Raji (cell line): ENCODE measurements around the gene CDCP2.

Source experiments
- POLR2A ChIP-seq: IDR thresholded peaks from 2 replicates; pipeline ENCODE4 v1.6.1; 2011; ENCODE audit warnings: low read depth, low read length, control low read depth; ENCODE audit not compliant: insufficient read depth

The CDCP2 gene

GRCh38 chr1:54095546-54096226, 57.1 kb downstream of the CDCP2 start:
- no peak for TF ChIP-seq POLR2A

DNA sequence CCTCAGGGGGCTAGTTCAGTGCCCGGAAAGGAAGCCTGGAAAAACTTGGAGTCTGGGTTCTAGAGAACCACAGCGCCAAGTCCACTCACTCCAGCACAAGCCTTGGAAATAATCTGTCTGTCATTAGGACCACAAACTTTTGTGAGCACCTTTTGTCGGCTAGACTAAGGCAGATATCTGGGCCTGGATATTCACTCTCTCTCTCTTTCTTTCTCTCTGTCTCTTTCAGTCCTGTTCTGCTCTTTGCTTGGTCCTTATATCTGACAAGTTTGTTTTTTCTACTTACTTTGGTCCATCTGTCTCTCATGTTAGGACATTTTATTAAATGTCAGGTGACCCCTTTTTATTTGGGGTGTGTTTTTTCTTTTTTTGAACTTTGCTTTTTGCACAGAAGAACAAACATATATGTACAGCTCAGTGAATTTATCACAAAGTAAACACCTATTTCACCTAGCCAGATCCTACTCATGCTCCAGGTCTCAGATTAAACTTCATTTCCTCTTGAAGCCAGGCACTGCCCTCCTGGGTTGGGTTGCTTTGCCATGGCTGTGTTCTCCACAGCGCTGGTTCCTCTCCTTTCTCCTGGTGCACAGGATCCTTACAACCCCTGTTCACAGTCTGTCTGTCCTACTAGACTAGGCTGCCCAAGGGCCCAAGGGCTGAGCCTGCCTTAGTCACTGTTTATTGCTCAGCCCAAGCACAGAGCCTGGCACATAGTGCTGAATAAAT, 58.6 kb downstream of the CDCP2 start:
- no peak for TF ChIP-seq POLR2A

- TF ChIP-seq POLR2A, result no peak
Measured at GRCh38 chr1:54091666-54092065, 61.1 kb downstream of the CDCP2 start.

DNA sequence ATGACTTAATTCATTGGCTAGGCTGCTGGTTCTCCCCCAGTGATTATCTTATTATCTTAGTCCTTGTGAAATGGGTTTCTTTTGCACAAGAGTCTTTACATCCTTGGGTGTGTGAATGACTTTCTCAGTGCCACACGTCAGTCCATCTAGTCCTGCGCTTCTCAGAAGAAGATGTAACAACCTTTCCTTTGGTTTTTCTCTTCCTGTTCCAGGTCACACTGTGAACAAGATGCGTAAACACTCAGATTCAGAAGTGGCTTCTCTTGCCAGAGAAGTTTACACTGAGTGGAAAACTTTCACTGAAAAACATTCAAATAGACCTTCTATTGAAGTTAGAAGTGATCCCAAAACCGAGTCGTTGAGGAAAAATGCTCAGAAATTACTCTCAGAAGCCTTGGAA, 64.4 kb downstream of the CDCP2 start:
- TF ChIP-seq POLR2A, result no peak

DNA sequence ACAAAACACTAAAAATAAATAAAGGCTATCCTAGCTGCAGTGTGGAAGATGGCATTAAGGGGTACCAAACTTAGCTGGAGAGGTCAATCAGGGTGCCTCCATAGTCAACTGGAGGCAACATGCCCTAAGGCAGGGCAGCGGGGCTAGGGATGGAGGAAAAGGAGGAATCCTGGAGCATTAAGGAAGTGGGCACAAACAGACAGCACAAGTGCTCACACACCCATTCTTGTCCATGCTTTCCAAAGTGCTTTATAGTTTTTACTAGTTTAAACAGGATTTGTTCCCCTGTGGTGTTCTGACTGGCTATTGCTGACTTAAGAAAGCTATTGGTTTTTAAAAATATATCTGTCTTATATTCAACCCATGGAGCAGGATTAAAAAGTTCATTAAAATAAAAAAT, 66.0 kb downstream of the CDCP2 start:
- TF ChIP-seq POLR2A, result no peak

DNA sequence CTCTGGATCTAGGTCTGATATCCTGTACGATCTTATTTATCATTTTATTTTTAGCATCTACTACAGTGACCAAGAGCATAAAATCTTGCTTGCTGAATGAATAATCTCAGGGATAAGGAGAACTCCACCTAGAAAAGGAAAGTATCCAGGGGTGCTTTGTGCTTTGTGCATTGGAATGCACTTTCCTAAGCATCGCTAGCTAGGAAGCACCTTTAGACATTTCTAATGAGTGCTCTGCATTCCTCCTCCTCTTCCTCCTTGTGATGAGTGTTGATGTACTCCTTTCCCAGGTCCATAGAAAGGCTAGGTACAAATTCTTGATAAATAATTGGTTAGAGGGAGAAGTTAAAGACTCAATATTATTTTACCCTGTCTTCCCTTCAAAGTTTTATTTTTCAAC, 68.0 kb downstream of the CDCP2 start:
- TF ChIP-seq POLR2A, result no peak
